ENCODE results near the gene IFT88.

GRCh38 chr13:20715330-20715712 lies 148.4 kb downstream of the IFT88 start:
- TF ChIP-seq, protein P1, sequence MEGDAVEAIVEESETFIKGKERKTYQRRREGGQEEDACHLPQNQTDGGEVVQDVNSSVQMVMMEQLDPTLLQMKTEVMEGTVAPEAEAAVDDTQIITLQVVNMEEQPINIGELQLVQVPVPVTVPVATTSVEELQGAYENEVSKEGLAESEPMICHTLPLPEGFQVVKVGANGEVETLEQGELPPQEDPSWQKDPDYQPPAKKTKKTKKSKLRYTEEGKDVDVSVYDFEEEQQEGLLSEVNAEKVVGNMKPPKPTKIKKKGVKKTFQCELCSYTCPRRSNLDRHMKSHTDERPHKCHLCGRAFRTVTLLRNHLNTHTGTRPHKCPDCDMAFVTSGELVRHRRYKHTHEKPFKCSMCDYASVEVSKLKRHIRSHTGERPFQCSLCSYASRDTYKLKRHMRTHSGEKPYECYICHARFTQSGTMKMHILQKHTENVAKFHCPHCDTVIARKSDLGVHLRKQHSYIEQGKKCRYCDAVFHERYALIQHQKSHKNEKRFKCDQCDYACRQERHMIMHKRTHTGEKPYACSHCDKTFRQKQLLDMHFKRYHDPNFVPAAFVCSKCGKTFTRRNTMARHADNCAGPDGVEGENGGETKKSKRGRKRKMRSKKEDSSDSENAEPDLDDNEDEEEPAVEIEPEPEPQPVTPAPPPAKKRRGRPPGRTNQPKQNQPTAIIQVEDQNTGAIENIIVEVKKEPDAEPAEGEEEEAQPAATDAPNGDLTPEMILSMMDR (IDR thresholded peaks at IDR 0.05): no peak
- no peak for TF ChIP-seq EP300 (IDR thresholded peaks at IDR 0.05)
- TF ChIP-seq POLR2A (IDR thresholded peaks at IDR 0.05): no peak
- TF ChIP-seq POLR2AphosphoS5 (IDR thresholded peaks at IDR 0.05): no peak
